Measurements from ENCODE around the gene DIS3L2.

The DIS3L2 gene

DNA sequence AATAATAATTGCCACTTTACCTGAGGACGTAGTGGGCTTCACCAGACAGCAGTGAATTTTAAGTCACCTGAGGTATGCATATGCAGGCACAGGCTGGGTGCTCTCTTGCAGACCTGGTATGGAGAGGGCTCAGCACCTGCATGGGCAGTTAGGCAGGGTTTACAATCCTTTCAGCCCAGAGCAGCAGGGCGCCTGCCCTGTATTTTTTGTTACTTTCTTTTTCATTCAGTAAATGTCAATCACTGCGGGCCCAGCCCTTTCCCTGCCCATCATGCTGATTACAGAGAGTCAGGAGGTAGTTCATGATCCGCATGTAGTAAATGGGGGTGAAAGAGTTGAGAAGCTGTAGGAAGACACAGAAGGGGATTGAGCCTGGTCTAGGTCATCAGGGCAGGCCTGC, 270.0 kb downstream of the DIS3L2 start:
- Histone ChIP-seq H3K9ac (ENCODE audit: low read depth in 1 of 2, low read length in 2 of 2) (no peak overlapping the region), H3K4me1 (ENCODE audit: control insufficient read depth in 1 of 2, insufficient read depth in 2 of 2, low read length in 2 of 2) (no peaks in the 10 kb centered on the region), H3K27ac (ENCODE audit: low read depth, low read length) (no peak overlapping the region), H3K9me3 (ENCODE audit: control insufficient read depth in 1 of 2, low read length in 2 of 2) (no peaks in the 10 kb centered on the region), H3K4me3 (ENCODE audit: low read depth in 1 of 2, low read length in 2 of 2) (no peak overlapping the region), H3K27me3 (ENCODE audit: control insufficient read depth in 1 of 2, insufficient read depth in 2 of 2, low read length in 2 of 2) (no peaks in the 10 kb centered on the region), H3K36me3 (ENCODE audit: control insufficient read depth in 1 of 2, insufficient read depth in 2 of 2, low read length in 2 of 2) (no peaks in the 10 kb centered on the region)

DNA sequence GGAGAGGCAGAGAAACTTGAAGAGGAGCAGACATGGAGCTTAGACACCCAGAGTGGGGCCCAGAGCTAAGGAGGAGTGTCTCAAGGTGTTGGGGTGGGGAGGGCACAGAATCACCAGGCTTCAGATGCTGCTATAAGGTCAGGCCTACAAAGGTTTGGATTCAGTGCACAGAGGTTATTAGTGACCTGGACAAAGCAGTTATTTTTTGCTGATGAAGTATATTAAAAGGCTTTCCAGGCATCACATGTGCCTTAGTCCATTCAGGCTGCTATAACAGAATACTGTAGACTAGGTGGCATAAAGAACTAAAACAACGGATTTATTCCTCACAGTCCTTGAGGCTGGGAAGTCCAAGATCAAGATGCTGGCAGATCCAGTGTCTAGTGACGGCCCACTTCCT, 271.4 kb downstream of the DIS3L2 start:
- no peaks in the 10 kb centered on the region for H3K4me1 ChIP-seq (ENCODE audit: control insufficient read depth in 1 of 2, insufficient read depth in 2 of 2, low read length in 2 of 2)
- no peaks in the 10 kb centered on the region for H3K27me3 ChIP-seq (ENCODE audit: control insufficient read depth in 1 of 2, insufficient read depth in 2 of 2, low read length in 2 of 2)
- H3K9me3 ChIP-seq (ENCODE audit: control insufficient read depth in 1 of 2, low read length in 2 of 2) = no peaks in the 10 kb centered on the region
- H3K4me3 ChIP-seq (ENCODE audit: low read depth in 1 of 2, low read length in 2 of 2) = no peak overlapping the region
- H3K9ac ChIP-seq (ENCODE audit: low read depth in 1 of 2, low read length in 2 of 2) = no peak overlapping the region
- H3K36me3 ChIP-seq (ENCODE audit: control insufficient read depth in 1 of 2, insufficient read depth in 2 of 2, low read length in 2 of 2) = no peaks in the 10 kb centered on the region
- H3K27ac ChIP-seq (ENCODE audit: low read depth, low read length) = no peak overlapping the region

DNA sequence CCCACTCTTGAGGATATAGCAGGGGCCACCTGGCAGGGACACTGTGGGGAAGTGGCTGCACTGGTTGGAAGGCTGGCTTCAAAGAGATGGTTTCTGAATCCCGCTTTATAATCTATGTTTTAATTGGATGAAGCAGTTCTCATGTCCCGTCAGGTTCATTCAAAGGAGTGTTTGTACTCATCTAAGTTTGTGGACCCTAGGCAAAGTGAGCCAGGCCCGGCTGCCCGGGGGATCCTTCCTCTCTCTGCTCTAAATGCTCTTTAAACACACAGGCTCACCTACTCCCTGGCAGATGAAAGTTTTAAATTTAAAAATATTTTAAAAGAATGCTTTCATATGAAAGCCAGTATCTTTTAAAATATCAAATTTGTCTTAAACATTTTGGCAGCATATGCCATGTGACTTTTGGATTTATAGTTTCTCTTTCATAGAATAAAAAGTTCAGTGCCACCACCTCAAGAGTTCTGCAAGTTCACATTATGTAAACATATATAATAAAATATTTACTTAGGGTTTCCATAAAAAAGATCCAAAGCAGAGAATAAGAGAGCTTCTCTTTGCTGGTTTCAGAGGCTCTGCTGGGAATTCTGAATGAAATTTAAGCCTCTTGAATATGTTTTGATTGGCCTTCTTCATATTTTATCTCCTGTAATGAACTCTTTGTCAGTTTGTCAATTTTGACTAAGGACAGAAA, 273.6 kb downstream of the DIS3L2 start:
- Histone ChIP-seq H3K4me3 (ENCODE audit: low read depth in 1 of 2, low read length in 2 of 2) (no peak overlapping the region), H3K9ac (ENCODE audit: low read depth in 1 of 2, low read length in 2 of 2) (no peak overlapping the region), H3K36me3 (ENCODE audit: control insufficient read depth in 1 of 2, insufficient read depth in 2 of 2, low read length in 2 of 2) (peaks cover 8 to 16% of the 10 kb centered on the region in 2 donors), H3K4me1 (ENCODE audit: control insufficient read depth in 1 of 2, insufficient read depth in 2 of 2, low read length in 2 of 2) (no peaks in the 10 kb centered on the region), H3K27me3 (ENCODE audit: control insufficient read depth in 1 of 2, insufficient read depth in 2 of 2, low read length in 2 of 2) (no peaks in the 10 kb centered on the region), H3K27ac (ENCODE audit: low read depth, low read length) (no peak overlapping the region), H3K9me3 (ENCODE audit: control insufficient read depth in 1 of 2, low read length in 2 of 2) (no peaks in the 10 kb centered on the region)

DNA sequence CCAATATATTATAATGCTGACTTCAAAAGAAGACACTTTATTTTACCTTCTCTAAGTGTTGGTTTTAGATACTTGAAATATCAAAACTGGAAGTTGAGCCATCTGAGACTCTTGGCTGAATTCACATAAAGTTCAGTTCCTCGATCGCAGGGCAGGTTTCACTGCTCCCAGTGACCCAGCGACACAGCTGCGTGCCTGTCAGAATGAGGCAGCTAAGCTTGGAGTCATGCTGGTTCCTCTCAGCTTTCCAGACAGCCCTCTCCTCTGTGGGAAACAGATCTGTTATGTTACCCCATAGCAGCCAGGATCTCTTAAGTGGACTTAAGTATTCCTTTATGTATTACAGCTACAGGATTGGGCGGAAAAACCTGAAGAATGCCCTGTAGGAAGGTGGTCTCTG, 274.2 kb downstream of the DIS3L2 start:
- H3K36me3 ChIP-seq (ENCODE audit: control insufficient read depth in 1 of 2, insufficient read depth in 2 of 2, low read length in 2 of 2) = peaks cover 8 to 22% of the 10 kb centered on the region in 2 donors
- no peaks in the 10 kb centered on the region for H3K4me1 ChIP-seq (ENCODE audit: control insufficient read depth in 1 of 2, insufficient read depth in 2 of 2, low read length in 2 of 2)
- H3K9ac ChIP-seq (ENCODE audit: low read depth in 1 of 2, low read length in 2 of 2) = no peak overlapping the region
- no peaks in the 10 kb centered on the region for H3K9me3 ChIP-seq (ENCODE audit: control insufficient read depth in 1 of 2, low read length in 2 of 2)
- no peak overlapping the region for H3K27ac ChIP-seq (ENCODE audit: low read depth, low read length)
- H3K4me3 ChIP-seq (ENCODE audit: low read depth in 1 of 2, low read length in 2 of 2) = no peak overlapping the region
- H3K27me3 ChIP-seq (ENCODE audit: control insufficient read depth in 1 of 2, insufficient read depth in 2 of 2, low read length in 2 of 2) = no peaks in the 10 kb centered on the region

DNA sequence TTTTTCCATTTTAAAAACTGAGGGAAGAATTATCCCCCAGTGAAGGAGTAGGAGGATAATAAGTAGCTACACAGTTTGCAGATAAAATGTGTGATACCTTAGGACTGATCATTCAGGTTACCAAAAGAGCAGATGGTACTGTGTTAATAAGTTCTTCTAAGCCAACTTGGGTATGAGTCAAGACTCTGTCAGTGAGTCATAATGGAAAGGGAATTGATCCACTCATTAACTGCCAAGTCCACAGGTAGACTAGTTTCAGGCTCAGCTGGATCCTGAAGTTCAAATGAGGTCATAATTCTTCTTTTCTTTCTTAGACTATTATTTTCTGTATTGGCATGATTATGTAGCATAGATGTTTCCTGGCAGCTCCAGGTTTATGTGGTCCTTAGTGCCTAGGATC, 274.7 kb downstream of the DIS3L2 start:
- H3K36me3 ChIP-seq (ENCODE audit: control insufficient read depth in 1 of 2, insufficient read depth in 2 of 2, low read length in 2 of 2) = peaks cover 8 to 22% of the 10 kb centered on the region in 2 donors
- H3K9me3 ChIP-seq (ENCODE audit: control insufficient read depth in 1 of 2, low read length in 2 of 2) = no peaks in the 10 kb centered on the region
- H3K27me3 ChIP-seq (ENCODE audit: control insufficient read depth in 1 of 2, insufficient read depth in 2 of 2, low read length in 2 of 2) = no peaks in the 10 kb centered on the region
- no peak overlapping the region for H3K9ac ChIP-seq (ENCODE audit: low read depth in 1 of 2, low read length in 2 of 2)
- no peak overlapping the region for H3K4me3 ChIP-seq (ENCODE audit: low read depth in 1 of 2, low read length in 2 of 2)
- H3K4me1 ChIP-seq (ENCODE audit: control insufficient read depth in 1 of 2, insufficient read depth in 2 of 2, low read length in 2 of 2) = no peaks in the 10 kb centered on the region
- H3K27ac ChIP-seq (ENCODE audit: low read depth, low read length) = no peak overlapping the region

- Histone ChIP-seq H3K27ac (ENCODE audit: low read depth, low read length) (no peak overlapping the region), H3K4me1 (ENCODE audit: control insufficient read depth in 1 of 2, insufficient read depth in 2 of 2, low read length in 2 of 2) (no peaks in the 10 kb centered on the region), H3K4me3 (ENCODE audit: low read depth in 1 of 2, low read length in 2 of 2) (no peak overlapping the region), H3K9me3 (ENCODE audit: control insufficient read depth in 1 of 2, low read length in 2 of 2) (no peaks in the 10 kb centered on the region), H3K36me3 (ENCODE audit: control insufficient read depth in 1 of 2, insufficient read depth in 2 of 2, low read length in 2 of 2) (peaks cover 8 to 22% of the 10 kb centered on the region in 2 donors), H3K27me3 (ENCODE audit: control insufficient read depth in 1 of 2, insufficient read depth in 2 of 2, low read length in 2 of 2) (no peaks in the 10 kb centered on the region), H3K9ac (ENCODE audit: low read depth in 1 of 2, low read length in 2 of 2) (no peak overlapping the region)
Observed at GRCh38 chr2:232237464-232237863, 276.0 kb downstream of the DIS3L2 start.

GRCh38 chr2:232238108-232238507, 276.6 kb downstream of the DIS3L2 start:
- Histone ChIP-seq H3K27me3 (ENCODE audit: control insufficient read depth in 1 of 2, insufficient read depth in 2 of 2, low read length in 2 of 2) (no peaks in the 10 kb centered on the region), H3K9me3 (ENCODE audit: control insufficient read depth in 1 of 2, low read length in 2 of 2) (no peaks in the 10 kb centered on the region), H3K4me1 (ENCODE audit: control insufficient read depth in 1 of 2, insufficient read depth in 2 of 2, low read length in 2 of 2) (no peaks in the 10 kb centered on the region), H3K36me3 (ENCODE audit: control insufficient read depth in 1 of 2, insufficient read depth in 2 of 2, low read length in 2 of 2) (peaks cover 11 to 22% of the 10 kb centered on the region in 2 donors), H3K27ac (ENCODE audit: low read depth, low read length) (no peak overlapping the region), H3K4me3 (ENCODE audit: low read depth in 1 of 2, low read length in 2 of 2) (no peak overlapping the region), H3K9ac (ENCODE audit: low read depth in 1 of 2, low read length in 2 of 2) (no peak overlapping the region)

DNA sequence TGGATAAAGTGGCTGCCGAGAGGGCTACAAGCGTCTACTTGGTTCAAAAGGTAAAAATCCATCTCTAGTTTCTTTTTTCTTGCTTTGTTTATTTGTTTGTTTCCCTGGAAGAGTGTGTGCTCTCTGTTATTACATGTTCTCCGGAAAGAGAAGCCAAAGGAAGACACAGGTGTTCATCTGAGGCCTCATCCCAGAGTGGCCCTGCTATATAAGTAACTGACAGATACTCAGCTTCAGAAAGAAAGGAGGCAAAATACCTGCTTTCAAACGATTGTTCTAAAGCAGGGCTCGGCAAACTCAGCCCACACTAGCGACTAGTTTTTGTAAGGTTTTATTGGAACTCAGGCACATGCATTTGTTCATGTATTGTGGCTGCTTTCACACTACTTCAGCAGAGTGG, 277.1 kb downstream of the DIS3L2 start:
- Histone ChIP-seq H3K4me1 (ENCODE audit: control insufficient read depth in 1 of 2, insufficient read depth in 2 of 2, low read length in 2 of 2) (no peaks in the 10 kb centered on the region), H3K27ac (ENCODE audit: low read depth, low read length) (no peak overlapping the region), H3K36me3 (ENCODE audit: control insufficient read depth in 1 of 2, insufficient read depth in 2 of 2, low read length in 2 of 2) (peaks cover 11 to 22% of the 10 kb centered on the region in 2 donors), H3K9me3 (ENCODE audit: control insufficient read depth in 1 of 2, low read length in 2 of 2) (no peaks in the 10 kb centered on the region), H3K4me3 (ENCODE audit: low read depth in 1 of 2, low read length in 2 of 2) (no peak overlapping the region), H3K9ac (ENCODE audit: low read depth in 1 of 2, low read length in 2 of 2) (no peak overlapping the region), H3K27me3 (ENCODE audit: control insufficient read depth in 1 of 2, insufficient read depth in 2 of 2, low read length in 2 of 2) (no peaks in the 10 kb centered on the region)

DNA sequence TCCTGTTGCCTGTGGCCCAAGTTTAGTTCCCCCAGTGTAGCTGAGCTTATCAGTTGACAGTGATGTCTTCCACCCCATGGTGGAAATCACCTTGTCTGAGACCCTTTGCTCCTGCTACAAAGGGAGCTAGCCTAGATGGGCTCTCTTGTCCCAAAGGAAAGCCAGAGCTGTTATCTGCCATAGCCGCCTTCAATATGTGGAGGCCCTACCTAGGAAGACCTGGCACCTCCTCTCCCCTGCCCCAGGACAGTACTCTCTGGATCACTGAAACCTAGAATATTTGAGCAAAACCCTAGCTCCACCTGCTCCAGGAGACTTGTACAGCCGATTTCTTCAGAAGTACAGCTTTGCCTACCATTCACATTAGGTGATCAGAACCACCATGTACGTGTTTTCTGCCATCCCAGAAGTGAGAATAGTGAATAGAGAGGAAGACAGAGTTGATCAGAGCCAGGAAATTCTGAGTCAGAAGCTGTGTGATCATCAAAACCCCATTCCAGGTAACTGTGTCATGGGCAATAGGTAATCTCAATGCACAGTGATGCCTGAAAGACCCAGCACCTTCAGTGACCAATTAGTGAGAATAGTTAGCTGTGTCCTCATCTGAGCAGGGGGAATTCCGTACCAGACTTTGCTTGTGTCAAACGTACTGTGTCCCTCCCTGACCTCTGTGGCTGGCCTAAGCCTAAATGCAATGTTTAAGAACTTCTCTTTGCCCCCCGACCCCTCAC, 278.6 kb downstream of the DIS3L2 start:
- Histone ChIP-seq H3K27ac (ENCODE audit: low read depth, low read length) (no peak overlapping the region), H3K36me3 (ENCODE audit: control insufficient read depth in 1 of 2, insufficient read depth in 2 of 2, low read length in 2 of 2) (peaks cover 11 to 22% of the 10 kb centered on the region in 2 donors), H3K4me3 (ENCODE audit: low read depth in 1 of 2, low read length in 2 of 2) (no peak overlapping the region), H3K9ac (ENCODE audit: low read depth in 1 of 2, low read length in 2 of 2) (no peak overlapping the region), H3K9me3 (ENCODE audit: control insufficient read depth in 1 of 2, low read length in 2 of 2) (no peaks in the 10 kb centered on the region), H3K4me1 (ENCODE audit: control insufficient read depth in 1 of 2, insufficient read depth in 2 of 2, low read length in 2 of 2) (no peaks in the 10 kb centered on the region), H3K27me3 (ENCODE audit: control insufficient read depth in 1 of 2, insufficient read depth in 2 of 2, low read length in 2 of 2) (no peaks in the 10 kb centered on the region)

- Histone ChIP-seq H3K27ac (ENCODE audit: low read depth, low read length) (no peak overlapping the region), H3K27me3 (ENCODE audit: control insufficient read depth in 1 of 2, insufficient read depth in 2 of 2, low read length in 2 of 2) (no peaks in the 10 kb centered on the region), H3K4me1 (ENCODE audit: control insufficient read depth in 1 of 2, insufficient read depth in 2 of 2, low read length in 2 of 2) (no peaks in the 10 kb centered on the region)
Observed at GRCh38 chr2:232240906-232241305, 279.4 kb downstream of the DIS3L2 start.

More at GRCh38 chr2:232240906-232241305, 279.4 kb downstream of the DIS3L2 start:
- H3K9me3 ChIP-seq (ENCODE audit: control insufficient read depth in 1 of 2, low read length in 2 of 2) = no peaks in the 10 kb centered on the region
- no peak overlapping the region for H3K9ac ChIP-seq (ENCODE audit: low read depth in 1 of 2, low read length in 2 of 2)
- H3K36me3 ChIP-seq (ENCODE audit: control insufficient read depth in 1 of 2, insufficient read depth in 2 of 2, low read length in 2 of 2) = peaks cover 11 to 22% of the 10 kb centered on the region in 2 donors
- no peak overlapping the region for H3K4me3 ChIP-seq (ENCODE audit: low read depth in 1 of 2, low read length in 2 of 2)

Measured in duodenal mucosa (tissue), 2 donors.